ENCODE data around the gene TIMP4. TPM values are rescaled to one million over a fixed set of nuclear protein-coding genes. Genes with fewer than 3 reads are reported as not detected.

Gene TIMP4
- 9.8 and 10.5 TPM in 2 replicates for total RNA-seq (2014; rRNA removed; shearing (Covaris generic); ENCODE audit: low replicate concordance)

GRCh38 chr3:12158387-12159226 lies at the start of gene TIMP4:
Gene TIMP4 (minus strand): TSS chr3:12158912. CDS start chr3:12158840, 72 bp downstream.
- peak; percentile 51 for DNase-seq (ENCODE audit: low read depth)
- in situ Hi-C loops (cut with HindIII; ENCODE audit: low pct_unique_long_range_greater_than_20kb, low sequenced_read_pairs): no loop called here

DNA sequence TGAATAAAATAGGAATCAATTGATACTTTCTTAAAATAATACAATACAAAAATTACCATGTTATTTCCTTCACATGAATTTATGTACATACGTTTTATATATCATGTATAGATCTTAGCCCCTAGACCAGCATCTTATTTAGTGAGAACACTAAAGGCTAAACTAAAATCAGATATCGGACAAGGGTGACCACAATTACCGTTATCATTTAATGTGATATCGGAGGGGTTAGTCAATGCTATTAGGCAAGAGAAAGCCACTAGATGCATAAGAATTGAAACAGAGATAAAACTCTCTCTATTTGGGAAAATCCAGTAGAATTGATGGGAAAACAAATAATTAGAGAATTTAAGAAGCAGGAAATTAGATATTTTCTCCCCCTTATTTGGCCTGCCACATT lies 46.5 kb upstream of the TIMP4 start:
- in situ Hi-C loops (cut with HindIII; ENCODE audit: low pct_unique_long_range_greater_than_20kb, low sequenced_read_pairs): no loop called here
- no peak for DNase-seq (ENCODE audit: low read depth)

- in situ Hi-C loops (cut with HindIII; ENCODE audit: low pct_unique_long_range_greater_than_20kb, low sequenced_read_pairs): no loop called here
- no peak for DNase-seq (ENCODE audit: low read depth)
Observed at GRCh38 chr3:12201813-12202212, 43.1 kb upstream of the TIMP4 start.

GRCh38 chr3:12198301-12198700 lies 39.6 kb upstream of the TIMP4 start:
- in situ Hi-C loops (cut with HindIII; ENCODE audit: low pct_unique_long_range_greater_than_20kb, low sequenced_read_pairs): no loop called here
- DNase-seq (ENCODE audit: low read depth): peak; percentile 39

DNA sequence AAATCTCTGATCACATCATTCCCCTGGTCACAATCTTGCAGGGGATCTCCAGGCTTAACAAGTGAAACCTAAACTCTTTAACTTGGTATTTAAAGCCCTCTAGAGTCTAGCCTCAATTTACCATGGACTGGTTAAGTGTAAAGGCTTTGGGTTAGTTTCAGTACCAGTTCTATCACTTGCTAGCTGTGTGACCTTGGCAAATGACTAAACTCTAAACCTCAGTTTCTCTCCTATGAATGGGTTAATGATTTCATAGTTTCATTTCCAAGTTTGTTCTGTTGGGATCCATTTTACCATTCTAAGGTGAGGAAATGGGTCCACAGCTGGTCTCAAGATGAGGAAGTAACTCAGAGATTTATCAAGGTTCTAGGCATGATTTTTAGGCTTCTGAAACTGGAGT lies 38.8 kb upstream of the TIMP4 start:
- DNase-seq (ENCODE audit: low read depth): no peak
- in situ Hi-C loops (cut with HindIII; ENCODE audit: low pct_unique_long_range_greater_than_20kb, low sequenced_read_pairs): no loop called here

DNA sequence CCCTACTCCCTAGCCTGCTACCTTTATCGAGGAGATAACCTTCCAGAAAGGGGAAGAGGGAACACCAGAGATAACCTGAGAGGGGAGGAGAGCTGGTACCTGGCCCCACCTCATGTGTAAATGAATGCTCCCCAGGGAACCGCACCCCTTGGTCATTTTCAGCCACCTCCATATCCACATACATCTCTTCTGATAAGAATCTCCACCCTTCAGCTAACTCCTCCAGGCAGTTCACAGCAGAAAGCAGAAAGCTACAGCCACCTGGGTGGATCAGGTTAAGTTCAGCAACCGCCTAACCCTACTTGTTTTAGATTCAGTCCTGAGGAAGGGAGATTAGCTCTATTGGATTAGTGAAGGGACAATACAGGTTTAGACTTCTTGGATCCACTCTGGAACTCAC lies 38.0 kb upstream of the TIMP4 start:
- DNase-seq (ENCODE audit: low read depth): no peak
- in situ Hi-C loops (cut with HindIII; ENCODE audit: low pct_unique_long_range_greater_than_20kb, low sequenced_read_pairs): no loop called here

DNA sequence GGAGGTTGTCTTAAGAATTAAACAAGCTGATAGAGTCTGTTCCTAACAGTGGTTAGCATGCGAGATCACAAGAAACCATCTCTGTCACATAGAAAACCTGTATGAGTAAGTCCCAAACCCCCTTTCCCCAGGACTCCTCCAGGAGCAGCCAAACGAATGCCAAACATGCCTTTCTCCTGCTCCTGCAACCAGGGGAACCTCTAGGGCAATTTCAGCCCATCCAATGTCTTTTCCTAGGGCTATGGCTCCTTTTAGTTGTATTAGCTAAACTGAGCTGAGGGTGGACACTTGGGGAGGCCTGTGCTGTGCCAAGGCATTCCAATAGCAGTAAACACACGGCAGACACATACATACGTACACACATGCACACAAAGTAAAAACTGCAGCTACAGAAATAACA lies 36.5 kb upstream of the TIMP4 start:
- DNase-seq (ENCODE audit: low read depth): no peak
- in situ Hi-C loops (cut with HindIII; ENCODE audit: low pct_unique_long_range_greater_than_20kb, low sequenced_read_pairs): no loop called here

- DNase-seq (ENCODE audit: low read depth): peak; percentile 45
- in situ Hi-C loops (cut with HindIII; ENCODE audit: low pct_unique_long_range_greater_than_20kb, low sequenced_read_pairs): loop anchor here (5.0 kb wide), 1 partner anchor 43 kb away; no protein-coding TSS in a partner anchor
Observed at GRCh38 chr3:12194669-12195161, 36.0 kb upstream of the TIMP4 start.

GRCh38 chr3:12194209-12194608 lies 35.5 kb upstream of the TIMP4 start:
- DNase-seq (ENCODE audit: low read depth): peak; percentile 55
- in situ Hi-C loops (cut with HindIII; ENCODE audit: low pct_unique_long_range_greater_than_20kb, low sequenced_read_pairs): loop anchor here (5.0 kb wide), 1 partner anchor 43 kb away; no protein-coding TSS in a partner anchor

GRCh38 chr3:12193485-12194165 lies 34.9 kb upstream of the TIMP4 start:
- peak; percentile 87 for DNase-seq (ENCODE audit: low read depth)
- in situ Hi-C loops (cut with HindIII; ENCODE audit: low pct_unique_long_range_greater_than_20kb, low sequenced_read_pairs): loop anchor here (5.0 kb wide), 1 partner anchor 44 kb away; no protein-coding TSS in a partner anchor

- DNase-seq (ENCODE audit: low read depth): no peak
- in situ Hi-C loops (cut with HindIII; ENCODE audit: low pct_unique_long_range_greater_than_20kb, low sequenced_read_pairs): loop anchor here (5.0 kb wide), 1 partner anchor 44 kb away; no protein-coding TSS in a partner anchor
Observed at GRCh38 chr3:12192655-12193484, 34.2 kb upstream of the TIMP4 start.

GRCh38 chr3:12192173-12192572 lies 33.5 kb upstream of the TIMP4 start:
- no peak for DNase-seq (ENCODE audit: low read depth)
- in situ Hi-C loops (cut with HindIII; ENCODE audit: low pct_unique_long_range_greater_than_20kb, low sequenced_read_pairs): loop anchor here (5.0 kb wide), 1 partner anchor 45 kb away; no protein-coding TSS in a partner anchor

- in situ Hi-C loops (cut with HindIII; ENCODE audit: low pct_unique_long_range_greater_than_20kb, low sequenced_read_pairs): loop anchor here (5.0 kb wide), 1 partner anchor 46 kb away; no protein-coding TSS in a partner anchor
- no peak for DNase-seq (ENCODE audit: low read depth)
Observed at GRCh38 chr3:12191559-12191958, 32.8 kb upstream of the TIMP4 start.

- in situ Hi-C loops (cut with HindIII; ENCODE audit: low pct_unique_long_range_greater_than_20kb, low sequenced_read_pairs): loop anchor here (5.0 kb wide), 1 partner anchor 46 kb away; no protein-coding TSS in a partner anchor
- no peak for DNase-seq (ENCODE audit: low read depth)
Observed at GRCh38 chr3:12190832-12191231, 32.1 kb upstream of the TIMP4 start.

DNA sequence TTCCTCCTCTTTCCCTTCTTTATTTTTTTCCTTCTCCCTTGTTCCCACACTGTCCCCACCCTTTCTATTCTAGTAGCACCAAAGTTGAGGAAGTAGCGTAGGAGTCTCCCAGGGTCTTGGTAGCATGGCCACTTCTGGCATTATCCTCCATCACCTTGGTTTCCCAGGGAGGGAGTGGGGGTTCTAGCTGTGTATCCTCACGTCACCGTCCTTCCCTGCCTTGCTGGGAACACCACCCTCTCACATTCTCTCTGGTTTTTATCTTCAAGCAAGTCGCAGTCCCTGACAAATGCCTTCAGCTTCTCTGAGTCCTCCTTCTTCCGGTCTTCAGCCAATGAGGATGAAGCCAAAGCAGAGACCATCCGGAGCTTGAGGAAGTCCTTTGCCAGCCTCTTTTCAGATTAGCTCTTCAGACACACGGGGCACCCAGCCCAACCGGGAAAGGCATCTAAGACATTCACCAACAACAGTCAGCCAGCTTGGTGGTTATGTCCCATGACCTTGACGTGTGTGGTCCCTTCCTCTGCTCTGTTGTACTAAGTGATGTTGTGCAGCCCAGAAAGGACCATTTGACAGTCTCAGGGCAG lies 31.6 kb upstream of the TIMP4 start:
- in situ Hi-C loops (cut with HindIII; ENCODE audit: low pct_unique_long_range_greater_than_20kb, low sequenced_read_pairs): loop anchor here (5.0 kb wide), 1 partner anchor 47 kb away; no protein-coding TSS in a partner anchor
- DNase-seq (ENCODE audit: low read depth): no peak

DNA sequence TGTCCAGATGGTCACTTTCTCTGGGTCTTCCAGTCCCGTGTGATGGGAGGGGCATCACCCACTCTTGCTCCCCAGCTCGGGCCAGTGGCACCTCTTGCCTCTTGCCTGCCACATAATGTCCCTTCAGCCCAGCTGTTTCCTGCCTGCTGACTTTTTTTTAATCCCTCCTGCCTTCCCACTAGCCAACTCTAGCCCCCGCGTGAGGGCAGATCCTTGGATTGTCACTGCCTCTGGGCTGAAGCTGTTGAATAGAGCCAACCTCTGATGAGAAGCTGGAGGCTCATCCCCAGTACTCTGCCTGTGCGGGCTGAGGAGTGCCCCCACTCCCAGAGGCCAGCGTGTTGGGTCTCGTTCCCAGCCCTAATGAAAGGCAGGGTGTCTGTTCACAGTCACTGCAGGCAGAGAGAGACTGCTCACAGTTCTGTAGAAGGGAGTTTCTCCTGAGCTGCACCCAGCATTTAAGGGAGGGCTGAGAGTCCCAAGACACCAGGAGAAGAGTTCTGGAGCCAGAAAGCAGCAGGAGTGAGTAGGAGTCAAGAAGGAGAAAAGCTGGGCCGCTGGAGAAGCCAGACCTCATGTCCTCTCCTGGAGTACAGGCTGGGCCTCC lies 30.1 kb upstream of the TIMP4 start:
- in situ Hi-C loops (cut with HindIII; ENCODE audit: low pct_unique_long_range_greater_than_20kb, low sequenced_read_pairs): no loop called here
- DNase-seq (ENCODE audit: low read depth): no peak

- in situ Hi-C loops (cut with HindIII; ENCODE audit: low pct_unique_long_range_greater_than_20kb, low sequenced_read_pairs): no loop called here
Observed at GRCh38 chr3:12188328-12188648, 29.6 kb upstream of the TIMP4 start.

More at GRCh38 chr3:12188328-12188648, 29.6 kb upstream of the TIMP4 start:
- no peak for DNase-seq (ENCODE audit: low read depth)
